Astrocyte of the spinal cord (primary cell): Measurements from ENCODE around the gene ERI3.

Experiments
- DNase-seq: peaks from one replicate; pipeline ENCODE4 v3.0.0; 2011; ENCODE audit warnings: low read depth, low spot score
- H3K4me3 ChIP-seq: 2 replicates; pipeline ENCODE4 v1.5.1; 2011; ENCODE audit warnings: low read depth, mild to moderate bottlenecking, low read length, moderate library complexity
- CTCF ChIP-seq: IDR thresholded peaks from 2 replicates; pipeline ENCODE4 v1.5.1; 2012; ENCODE audit warnings: low read depth, mild to moderate bottlenecking, low read length, inconsistent platforms
- in situ Hi-C: cut with HindIII; loops from 2 replicates; pipeline ENCODE4 v1.10.0; 2017; ENCODE audit warnings: low sequenced_read_pairs

The ERI3 gene

GRCh38 chr1:44271646-44272045, 83.4 kb downstream of the ERI3 start:
- in situ Hi-C loops = no loop called here
- TF ChIP-seq CTCF = no peak
- DNase-seq = no peak
- H3K4me3 ChIP-seq = no peak overlapping the region

DNA sequence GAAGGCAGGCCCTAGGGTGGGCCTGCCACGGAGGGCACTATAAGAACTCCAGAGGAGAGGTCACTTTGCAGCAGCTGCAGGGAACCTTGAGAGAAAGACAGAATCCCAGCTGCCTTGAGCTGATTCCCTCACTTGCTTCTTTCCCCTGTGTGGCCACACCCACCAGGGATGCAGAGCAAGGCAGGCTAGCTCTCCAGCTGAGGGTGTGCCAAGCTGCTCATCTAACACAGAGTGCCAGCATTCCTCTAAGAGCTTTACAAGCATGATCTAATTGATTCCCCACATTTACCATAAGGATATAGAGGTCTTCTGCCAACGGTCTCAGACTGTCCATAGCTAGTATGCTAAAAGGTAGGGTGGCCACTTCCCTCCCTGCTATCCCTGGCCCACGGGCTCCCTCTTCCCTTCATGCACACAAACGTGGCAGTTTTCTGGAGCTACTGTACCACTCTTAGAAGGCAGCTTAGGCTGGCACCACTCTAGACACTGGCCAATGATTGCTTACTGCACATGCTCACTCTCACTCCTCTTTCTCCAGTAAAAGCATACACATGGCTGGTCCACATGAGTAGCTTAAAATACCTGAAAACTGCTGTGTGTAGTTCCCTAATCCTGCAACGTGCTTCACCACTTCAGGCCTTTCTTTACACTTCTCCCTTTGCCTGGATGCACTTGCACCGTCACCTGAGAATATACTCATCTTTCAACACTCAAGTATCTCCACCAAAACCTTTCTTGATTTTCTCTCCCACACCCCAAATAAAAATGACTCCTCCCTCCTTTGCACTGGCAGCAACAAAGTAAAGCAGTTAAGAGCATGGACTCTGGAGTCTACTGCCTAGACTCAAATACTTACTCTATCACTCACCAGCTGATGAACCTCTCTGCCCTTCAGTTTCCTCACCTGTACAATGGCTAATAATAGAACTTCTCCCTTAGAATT, 84.1 kb downstream of the ERI3 start:
- in situ Hi-C loops = no loop called here
- H3K4me3 ChIP-seq = no peak overlapping the region
- DNase-seq = no peak
- TF ChIP-seq CTCF = no peak

- no peak overlapping the region for H3K4me3 ChIP-seq
- in situ Hi-C loops = no loop called here
- TF ChIP-seq CTCF = no peak
- no peak for DNase-seq
Observed at GRCh38 chr1:44268054-44268453, 87.0 kb downstream of the ERI3 start.

GRCh38 chr1:44267438-44267837, 87.6 kb downstream of the ERI3 start:
- H3K4me3 ChIP-seq = no peak overlapping the region
- TF ChIP-seq CTCF = no peak
- in situ Hi-C loops = no loop called here
- no peak for DNase-seq

- no peak overlapping the region for H3K4me3 ChIP-seq
- in situ Hi-C loops = no loop called here
- TF ChIP-seq CTCF = no peak
- DNase-seq = no peak
Observed at GRCh38 chr1:44266400-44267344, 88.4 kb downstream of the ERI3 start.

DNA sequence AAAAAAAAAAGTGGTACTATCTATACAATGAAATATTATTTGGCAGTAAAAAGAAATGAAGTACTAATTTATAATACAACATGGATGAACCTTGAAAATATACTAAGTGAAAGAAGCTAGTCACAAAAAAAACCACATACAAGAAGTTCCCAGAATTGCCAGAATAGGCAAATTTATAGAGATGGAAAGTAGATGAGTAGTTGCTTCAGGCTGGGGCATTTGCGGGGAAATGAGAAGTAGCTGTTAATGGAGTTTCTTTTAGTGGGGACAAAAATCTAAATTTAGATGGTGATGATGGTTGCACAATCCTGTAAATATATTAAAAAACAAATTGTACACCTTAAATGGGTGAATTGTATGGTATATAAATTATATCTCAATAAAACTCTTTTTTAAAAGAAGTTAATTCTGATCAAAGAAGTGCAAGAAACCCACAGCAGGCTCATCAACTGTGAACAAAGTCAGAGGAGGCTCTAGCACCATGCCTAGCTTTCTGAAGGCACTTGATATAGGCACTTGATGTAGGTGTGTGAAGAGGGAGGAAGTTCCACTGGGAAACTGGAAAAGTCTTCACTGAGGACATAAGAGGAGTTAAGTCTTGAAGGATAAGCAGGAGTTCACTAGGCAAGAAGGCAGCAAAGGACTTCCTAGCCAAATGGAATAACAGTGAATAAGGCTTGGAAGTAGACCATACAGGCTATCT, 89.2 kb downstream of the ERI3 start:
- no peak overlapping the region for H3K4me3 ChIP-seq
- TF ChIP-seq CTCF = no peak
- in situ Hi-C loops = no loop called here
- no peak for DNase-seq
